GM23338 (cell line): Measurements from ENCODE around the gene VWA5A. TPM values are rescaled to one million over a fixed set of nuclear protein-coding genes. Genes with fewer than 3 reads are reported as not detected.

Experiments used
- ATAC-seq: fragments of 200-7000 bp; cut with Tn5 transposase; 3 replicates; pipeline ENCODE4 v1.9.1; 2020
- DNase-seq: peaks from one replicate; pipeline ENCODE4 v3.0.0-alpha.2; 2015; ENCODE audit warnings: low spot score
- H2AFZ ChIP-seq: fragments of 200-600 bp; sonication (generic); 2 replicates; pipeline ENCODE4 v1.8.0; 2016; ENCODE audit warnings: antibody characterized with exemption, mild to moderate bottlenecking, moderate library complexity
- H3F3A ChIP-seq: fragments of 200-600 bp; sonication (generic); replicated peaks from 2 replicates; pipeline ENCODE4 v1.8.0; 2017; ENCODE audit warnings: antibody characterized with exemption, mixed run types, low read depth
- H3K27ac ChIP-seq: fragments of 200-600 bp; sonication (generic); 2 replicates; pipeline ENCODE4 v1.6.1; 2016; ENCODE audit warnings: low read depth
- H3K27me3 ChIP-seq: fragments of 200-600 bp; sonication (generic); 2 replicates; pipeline ENCODE4 v1.8.0; 2016; ENCODE audit warnings: mild to moderate bottlenecking, mixed run types, moderate library complexity; ENCODE audit not compliant: insufficient read depth
- H3K36me3 ChIP-seq: fragments of 200-600 bp; sonication (generic); 2 replicates; pipeline ENCODE4 v1.8.0; 2016; ENCODE audit warnings: mild to moderate bottlenecking; ENCODE audit not compliant: insufficient read depth
- H3K4me1 ChIP-seq: fragments of 200-600 bp; sonication (generic); 2 replicates; pipeline ENCODE4 v1.8.0; 2016; ENCODE audit warnings: mild to moderate bottlenecking, moderate library complexity; ENCODE audit not compliant: insufficient read depth
- H3K4me2 ChIP-seq: fragments of 200-600 bp; sonication (generic); 2 replicates; pipeline ENCODE4 v1.7.1; 2017; ENCODE audit warnings: mixed run types
- H3K4me3 ChIP-seq: fragments of 200-600 bp; sonication (generic); 2 replicates; pipeline ENCODE4 v1.6.1; 2016; ENCODE audit warnings: mixed run types
- H3K79me2 ChIP-seq: fragments of 200-600 bp; sonication (generic); replicated peaks from 2 replicates; pipeline ENCODE4 v1.8.0; 2017; ENCODE audit warnings: mild to moderate bottlenecking; ENCODE audit not compliant: insufficient read depth
- H3K9me2 ChIP-seq: fragments of 200-600 bp; sonication (generic); 2 replicates; pipeline ENCODE4 v1.8.0; 2017; ENCODE audit not compliant: insufficient read depth
- H4K20me1 ChIP-seq: fragments of 200-600 bp; sonication (generic); replicated peaks from 2 replicates; pipeline ENCODE4 v1.8.0; 2017; ENCODE audit warnings: mild to moderate bottlenecking; ENCODE audit not compliant: insufficient read depth
- H3K27ac Mint-ChIP-seq: 2 replicates; pipeline ENCODE4 v1.8.0; 2020; ENCODE audit warnings: inconsistent platforms, mild to moderate bottlenecking, moderate library complexity, mixed read lengths
- H3K27me3 Mint-ChIP-seq: 3 replicates; pipeline ENCODE4 v1.8.0; 2022; ENCODE audit warnings: low read depth, mild to moderate bottlenecking, moderate library complexity, mixed read lengths, inconsistent platforms; ENCODE audit not compliant: insufficient read depth, poor library complexity
- H3K36me3 Mint-ChIP-seq: 3 replicates; pipeline ENCODE4 v1.8.0; 2021; ENCODE audit warnings: low read depth, mild to moderate bottlenecking, inconsistent platforms, moderate library complexity, mixed read lengths
- H3K4me1 Mint-ChIP-seq: 3 replicates; pipeline ENCODE4 v1.8.0; 2020; ENCODE audit warnings: mild to moderate bottlenecking, inconsistent platforms, mixed read lengths
- H3K4me3 Mint-ChIP-seq: 3 replicates; pipeline ENCODE4 v1.8.0; 2021; ENCODE audit warnings: moderate library complexity, mild to moderate bottlenecking, inconsistent platforms, mixed read lengths
- H3K9me3 Mint-ChIP-seq: 3 replicates; pipeline ENCODE4 v1.8.0; 2020; ENCODE audit warnings: moderate library complexity, mild to moderate bottlenecking, inconsistent platforms, mixed read lengths
- CREB1 ChIP-seq: fragments of 250-450 bp; sonication (Bioruptor Pico); IDR thresholded peaks from 2 replicates; pipeline ENCODE4 v1.5.0; 2020; ENCODE audit warnings: low read depth, mild to moderate bottlenecking, moderate library complexity
- CTCF ChIP-seq, 2 experiments: fragments of 200-600 bp in 1 of 2; sonication (generic) in 1 of 2; conservative IDR thresholded peaks; 2 replicates each; pipeline versions ENCODE4 v1.5.1 to v1.6.1; 2016 to 2017; ENCODE audit warnings: antibody characterized with exemption in 2 of 2, low read depth in 2 of 2, mild to moderate bottlenecking in 2 of 2, moderate library complexity in 1 of 2
- ETS1 ChIP-seq: IDR thresholded peaks from 2 replicates; pipeline ENCODE4 v1.6.1; 2016; ENCODE audit warnings: antibody characterized with exemption
- EZH2 ChIP-seq: fragments of 200-600 bp; sonication (generic); IDR thresholded peaks from one replicate; pipeline ENCODE4 v1.8.0; 2017; ENCODE audit warnings: antibody characterized with exemption, mild to moderate bottlenecking, low read depth; ENCODE audit not compliant: unreplicated experiment
- JUNB ChIP-seq: IDR thresholded peaks from one replicate; pipeline ENCODE4 v1.6.1; 2016; ENCODE audit warnings: antibody characterized with exemption; ENCODE audit not compliant: unreplicated experiment
- NANOG ChIP-seq: IDR thresholded peaks from 2 replicates; pipeline ENCODE4 v1.6.1; 2016; ENCODE audit warnings: antibody characterized with exemption, borderline replicate concordance
- POLR2AphosphoS5 ChIP-seq: IDR thresholded peaks from 2 replicates; pipeline ENCODE4 v1.6.1; 2016; ENCODE audit warnings: antibody characterized with exemption, low read depth
- STAT1 ChIP-seq: IDR thresholded peaks from one replicate; pipeline ENCODE4 v1.6.1; 2016; ENCODE audit warnings: antibody characterized with exemption; ENCODE audit not compliant: unreplicated experiment
- ZNF331 ChIP-seq: fragments of 250-450 bp; sonication (Bioruptor Pico); IDR thresholded peaks from 2 replicates; pipeline ENCODE4 v1.5.0; 2020; ENCODE audit warnings: low read depth, mild to moderate bottlenecking, moderate library complexity
- ZNF462 ChIP-seq: fragments of 250-450 bp; sonication (Bioruptor Pico); IDR thresholded peaks from 2 replicates; pipeline ENCODE4 v1.5.0; 2020; ENCODE audit warnings: mild to moderate bottlenecking, moderate library complexity
- polyA plus RNA-seq: library from polyadenylated mRNA; unstranded; fragments of >200 nt; fragmentation: Nextera tagmentation; extraction: Ambion mirVana; gene quantifications from 2 replicates; pipeline ENCODE4 v1.2.1, GENCODE V29; 2016
- total RNA-seq: library from RNA; depleted of rRNA; stranded (reverse); fragments of >200 nt; shearing (Covaris generic); gene quantifications from 2 replicates; pipeline ENCODE4 v1.2.3, GENCODE V29; 2014

Gene VWA5A
- total and polyA plus RNA-seq, 2 experiments from 2014 or later, result 10.0 to 13.5 TPM

GRCh38 chr11:124080327-124081001 lies 34.8 kb upstream of the VWA5A start (continued):
- TF ChIP-seq ETS1 (no peak), EZH2 (no peak), ZNF331 (CRISPR knock-in tag) (no peak), POLR2AphosphoS5 (no peak), CTCF (conservative IDR thresholded peaks at IDR 0.05; ENCODE audit: low read depth in 2 of 2) (no peak)

GRCh38 chr11:124081483-124081882 lies 33.8 kb upstream of the VWA5A start:
- Histone ChIP-seq H4K20me1 (no peaks in the 10 kb centered on the region; the same call in 1 of the 2 replicates), H3K27me3 (no peaks in the 10 kb centered on the region), H3K79me2 (no peaks in the 10 kb centered on the region), H3K9me2 (no peaks in the 10 kb centered on the region), H3K27ac (no peak overlapping the region), H3K4me1 (peaks cover 5% of the 10 kb centered on the region; the same call in 1 of the 2 replicates), H3K36me3 (no peaks in the 10 kb centered on the region), H3F3A (no peaks in the 10 kb centered on the region), H2AFZ (no peak overlapping the region), H3K4me3 (no peak overlapping the region), H3K4me2 (no peak overlapping the region)
- Mint-ChIP-seq H3K27ac (no peak overlapping the region), H3K27me3 (peaks cover 3% of the 10 kb centered on the region), H3K36me3 (no peaks in the 10 kb centered on the region), H3K4me3 (no peak overlapping the region), H3K9me3 (no peaks in the 10 kb centered on the region), H3K4me1 (peaks cover 4% of the 10 kb centered on the region)
- TF ChIP-seq EZH2 (no peak), STAT1 (no peak), CREB1 (CRISPR knock-in tag) (no peak), POLR2AphosphoS5 (no peak), JUNB (no peak), ZNF462 (CRISPR knock-in tag) (no peak), NANOG (no peak)
- no peak for ATAC-seq
- DNase-seq, result no peak
